ENCODE results near the gene DNAJC5G.

The DNAJC5G gene

DNA sequence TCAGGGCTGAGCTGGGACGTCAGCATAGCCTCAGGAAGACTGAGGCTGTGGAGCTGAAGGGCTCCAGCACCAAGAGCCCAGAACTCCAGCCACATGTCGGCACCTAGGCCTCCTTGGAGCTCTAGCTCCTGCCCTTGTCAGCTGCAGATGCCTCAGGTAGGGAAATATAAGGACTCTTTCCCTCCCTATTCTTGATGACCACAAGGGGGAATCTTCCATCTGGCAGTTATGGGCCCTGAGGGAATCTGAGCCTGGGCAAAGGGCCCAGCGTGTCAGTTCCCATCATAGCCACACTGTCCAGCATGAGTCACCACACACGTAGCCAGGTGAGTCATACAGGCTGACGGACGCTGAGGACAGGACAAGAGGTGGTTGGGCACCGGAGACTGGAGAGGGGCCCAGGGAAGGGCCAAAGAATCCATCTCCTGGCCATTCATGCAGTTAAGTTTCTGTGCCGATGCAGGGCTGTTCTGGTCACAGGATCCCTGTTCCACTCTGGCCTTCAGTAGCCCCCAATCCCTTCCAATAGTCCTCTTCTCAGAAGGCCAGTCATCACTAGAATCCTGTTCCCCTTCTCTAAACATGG lies 45.8 kb downstream of the DNAJC5G start (continued):
- TF ChIP-seq, protein P1, sequence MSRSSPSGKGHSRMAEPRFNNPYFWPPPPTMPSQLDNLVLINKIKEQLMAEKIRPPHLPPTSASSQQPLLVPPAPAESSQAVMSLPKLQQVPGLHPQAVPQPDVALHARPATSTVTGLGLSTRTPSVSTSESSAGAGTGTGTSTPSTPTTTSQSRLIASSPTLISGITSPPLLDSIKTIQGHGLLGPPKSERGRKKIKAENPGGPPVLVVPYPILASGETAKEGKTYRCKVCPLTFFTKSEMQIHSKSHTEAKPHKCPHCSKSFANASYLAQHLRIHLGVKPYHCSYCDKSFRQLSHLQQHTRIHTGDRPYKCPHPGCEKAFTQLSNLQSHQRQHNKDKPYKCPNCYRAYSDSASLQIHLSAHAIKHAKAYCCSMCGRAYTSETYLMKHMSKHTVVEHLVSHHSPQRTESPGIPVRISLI (tag by site-specific recombination; IDR thresholded peaks at IDR 0.05) = no peak

DNA sequence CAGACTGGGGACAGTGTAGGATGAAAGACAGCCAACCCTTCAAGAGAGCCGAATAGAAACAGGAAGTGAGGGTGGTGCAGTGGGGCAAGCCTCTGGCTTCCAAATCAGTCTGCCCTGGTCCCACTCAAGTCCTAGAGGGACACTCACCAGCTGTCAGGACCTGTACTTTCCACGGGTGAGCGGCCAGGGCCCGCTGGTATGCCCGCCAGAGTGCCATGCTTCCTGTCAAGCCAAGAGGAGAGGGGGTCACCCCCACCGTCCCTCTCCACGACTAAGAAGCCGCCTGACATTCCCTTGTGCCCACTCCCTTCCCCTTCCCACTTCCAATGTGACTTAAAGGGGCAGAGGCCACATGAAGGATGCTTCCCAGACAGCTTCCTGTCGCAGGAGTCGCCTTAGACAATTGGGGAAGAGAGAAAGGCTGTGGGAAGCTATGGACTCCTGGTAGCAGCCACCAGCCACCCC lies 47.1 kb downstream of the DNAJC5G start:
- TF ChIP-seq ZSCAN23 (tag by site-specific recombination; IDR thresholded peaks at IDR 0.05) (no peak), ZNF335 (tag by site-specific recombination; conservative IDR thresholded peaks at IDR 0.05) (peak; percentile 36; the same call in 1 of the 2 replicates)
- CTCF ChIA-PET = interaction anchor here (0.6 to 6.5 kb wide), 5 partner anchors 10 to 1079 kb away, joined by 3 to 50 read pairs (median 5); partner anchors contain the start of gene EIF2B4
- POLR2A ChIA-PET = interaction anchor here (0.6 to 1.8 kb wide), 12 partner anchors 9 to 260 kb away, joined by 3 to 6 read pairs (median 3); partner anchors contain the start of genes GTF3C2, NRBP1, UCN and ZNF512

DNA sequence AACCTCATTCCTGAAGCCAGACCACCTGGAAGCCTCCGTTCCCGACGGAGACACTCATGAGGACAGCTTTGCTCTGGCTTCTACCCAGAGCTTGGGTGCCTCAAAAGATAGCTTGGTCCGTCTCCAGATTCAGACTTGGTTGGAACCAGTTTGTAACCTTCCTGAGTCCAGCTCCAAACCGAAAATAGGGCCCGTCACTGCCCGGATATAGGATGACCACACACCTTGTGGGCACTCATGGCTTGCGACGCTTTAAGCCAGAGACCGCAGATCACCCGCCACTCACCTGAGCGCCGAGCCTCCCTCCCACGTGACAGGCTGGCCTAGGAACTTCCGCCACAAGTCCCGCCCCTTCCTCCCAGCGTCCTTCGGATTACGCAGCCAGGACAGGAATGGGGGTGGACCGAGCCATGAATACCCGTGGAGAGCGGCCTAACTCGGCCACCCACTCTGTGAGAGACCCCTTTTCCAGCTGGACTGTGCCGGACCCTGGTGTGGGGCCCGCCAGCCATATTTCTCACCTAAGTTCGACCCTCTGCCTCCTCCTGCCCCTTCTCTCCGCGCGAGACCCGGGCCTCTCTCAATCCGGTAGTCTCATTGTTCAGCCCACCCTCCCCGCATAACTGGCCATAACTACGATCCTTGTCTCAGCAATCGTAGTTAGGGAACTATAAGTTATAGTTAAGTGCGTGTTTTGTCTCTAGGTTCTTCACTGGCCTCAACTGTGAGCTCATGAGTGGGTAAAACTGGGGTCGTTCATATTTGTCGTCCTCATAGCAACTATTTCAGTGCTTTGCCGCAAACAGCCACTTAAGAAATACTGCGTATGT lies 47.7 kb downstream of the DNAJC5G start, which contains the start of gene MPV17:
Gene MPV17 (minus strand): TSS at position 332 of the 830 bp plus-strand sequence. CDS start 580 bp downstream, outside the sequence.
- Histone ChIP-seq H3K4me3 (ENCODE audit: low read depth, low read length) (peak within 1 kb of the TSS; percentile 76), H3K27ac (ENCODE audit: extremely low read depth, low read depth, low read length) (peak within 1 kb of the TSS; percentile 82), H3K9me3 (ENCODE audit: control insufficient read depth, insufficient read depth, low read depth, low read length) (no peaks in the 10 kb centered on the region), H3K4me1 (ENCODE audit: control insufficient read depth, insufficient read depth, low read length) (peaks cover 6% of the 10 kb centered on the region; the same call in 1 of the 2 replicates), H3K36me3 (ENCODE audit: control insufficient read depth in 2 of 2, insufficient read depth in 1 of 2, low read length in 2 of 2) (peaks cover 6 to 24% of the 10 kb centered on the region in 2 experiments; a peak in 2 of 3 replicates)
- POLR2A ChIA-PET = interaction anchor here (0.9 to 1.8 kb wide), 15 partner anchors 9 to 260 kb away, joined by 3 to 7 read pairs (median 3); partner anchors contain the start of genes GTF3C2, NRBP1, UCN and ZNF512
- CTCF ChIA-PET = interaction anchor here (0.6 to 6.5 kb wide), 9 partner anchors 9 to 242 kb away, joined by 3 to 50 read pairs (median 3); partner anchors contain the start of genes EIF2B4 and SNX17
- TF ChIP-seq ZBTB1 (tag by site-specific recombination; IDR thresholded peaks at IDR 0.05) = no peak
- no peak for TF ChIP-seq MEIS1 (CRISPR knock-in tag; IDR thresholded peaks at IDR 0.05; ENCODE audit: borderline replicate concordance)
- no peak for TF ChIP-seq ZNF560 (tag by site-specific recombination; IDR thresholded peaks at IDR 0.05; ENCODE audit: borderline replicate concordance)
- TF ChIP-seq, protein P2, sequence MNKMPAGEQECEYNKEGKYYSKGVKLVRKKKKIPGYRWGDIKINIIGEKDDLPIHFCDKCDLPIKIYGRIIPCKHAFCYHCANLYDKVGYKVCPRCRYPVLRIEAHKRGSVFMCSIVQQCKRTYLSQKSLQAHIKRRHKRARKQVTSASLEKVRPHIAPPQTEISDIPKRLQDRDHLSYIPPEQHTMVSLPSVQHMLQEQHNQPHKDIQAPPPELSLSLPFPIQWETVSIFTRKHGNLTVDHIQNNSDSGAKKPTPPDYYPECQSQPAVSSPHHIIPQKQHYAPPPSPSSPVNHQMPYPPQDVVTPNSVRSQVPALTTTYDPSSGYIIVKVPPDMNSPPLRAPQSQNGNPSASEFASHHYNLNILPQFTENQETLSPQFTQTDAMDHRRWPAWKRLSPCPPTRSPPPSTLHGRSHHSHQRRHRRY (tag by site-specific recombination; IDR thresholded peaks at IDR 0.05) = no peak
- no peak for TF ChIP-seq GLI4 (tag by site-specific recombination; IDR thresholded peaks at IDR 0.05)
- TF ChIP-seq ZNF311 (tag by site-specific recombination; IDR thresholded peaks at IDR 0.05; ENCODE audit: borderline replicate concordance) = no peak
- no peak for TF ChIP-seq ZNF274 (IDR thresholded peaks at IDR 0.05; ENCODE audit: low read length)
- no peak for TF ChIP-seq ZNF274 (tag by site-specific recombination; IDR thresholded peaks at IDR 0.05; ENCODE audit: borderline replicate concordance)
- no peak for TF ChIP-seq ZNF747 (tag by site-specific recombination; IDR thresholded peaks at IDR 0.05)
- no peak for TF ChIP-seq KLF7 (tag by site-specific recombination; IDR thresholded peaks at IDR 0.05; ENCODE audit: borderline replicate concordance)
- no peak for TF ChIP-seq ZNF596 (tag by site-specific recombination; IDR thresholded peaks at IDR 0.05)
- TF ChIP-seq, protein P3, sequence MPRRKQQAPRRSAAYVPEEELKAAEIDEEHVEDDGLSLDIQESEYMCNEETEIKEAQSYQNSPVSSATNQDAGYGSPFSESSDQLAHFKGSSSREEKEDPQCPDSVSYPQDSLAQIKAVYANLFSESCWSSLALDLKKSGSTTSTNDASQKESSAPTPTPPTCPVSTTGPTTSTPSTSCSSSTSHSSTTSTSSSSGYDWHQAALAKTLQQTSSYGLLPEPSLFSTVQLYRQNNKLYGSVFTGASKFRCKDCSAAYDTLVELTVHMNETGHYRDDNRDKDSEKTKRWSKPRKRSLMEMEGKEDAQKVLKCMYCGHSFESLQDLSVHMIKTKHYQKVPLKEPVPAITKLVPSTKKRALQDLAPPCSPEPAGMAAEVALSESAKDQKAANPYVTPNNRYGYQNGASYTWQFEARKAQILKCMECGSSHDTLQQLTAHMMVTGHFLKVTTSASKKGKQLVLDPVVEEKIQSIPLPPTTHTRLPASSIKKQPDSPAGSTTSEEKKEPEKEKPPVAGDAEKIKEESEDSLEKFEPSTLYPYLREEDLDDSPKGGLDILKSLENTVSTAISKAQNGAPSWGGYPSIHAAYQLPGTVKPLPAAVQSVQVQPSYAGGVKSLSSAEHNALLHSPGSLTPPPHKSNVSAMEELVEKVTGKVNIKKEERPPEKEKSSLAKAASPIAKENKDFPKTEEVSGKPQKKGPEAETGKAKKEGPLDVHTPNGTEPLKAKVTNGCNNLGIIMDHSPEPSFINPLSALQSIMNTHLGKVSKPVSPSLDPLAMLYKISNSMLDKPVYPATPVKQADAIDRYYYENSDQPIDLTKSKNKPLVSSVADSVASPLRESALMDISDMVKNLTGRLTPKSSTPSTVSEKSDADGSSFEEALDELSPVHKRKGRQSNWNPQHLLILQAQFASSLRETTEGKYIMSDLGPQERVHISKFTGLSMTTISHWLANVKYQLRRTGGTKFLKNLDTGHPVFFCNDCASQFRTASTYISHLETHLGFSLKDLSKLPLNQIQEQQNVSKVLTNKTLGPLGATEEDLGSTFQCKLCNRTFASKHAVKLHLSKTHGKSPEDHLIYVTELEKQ (tag by site-specific recombination; IDR thresholded peaks at IDR 0.05; ENCODE audit: borderline replicate concordance) = no peak
- TF ChIP-seq, protein P4, sequence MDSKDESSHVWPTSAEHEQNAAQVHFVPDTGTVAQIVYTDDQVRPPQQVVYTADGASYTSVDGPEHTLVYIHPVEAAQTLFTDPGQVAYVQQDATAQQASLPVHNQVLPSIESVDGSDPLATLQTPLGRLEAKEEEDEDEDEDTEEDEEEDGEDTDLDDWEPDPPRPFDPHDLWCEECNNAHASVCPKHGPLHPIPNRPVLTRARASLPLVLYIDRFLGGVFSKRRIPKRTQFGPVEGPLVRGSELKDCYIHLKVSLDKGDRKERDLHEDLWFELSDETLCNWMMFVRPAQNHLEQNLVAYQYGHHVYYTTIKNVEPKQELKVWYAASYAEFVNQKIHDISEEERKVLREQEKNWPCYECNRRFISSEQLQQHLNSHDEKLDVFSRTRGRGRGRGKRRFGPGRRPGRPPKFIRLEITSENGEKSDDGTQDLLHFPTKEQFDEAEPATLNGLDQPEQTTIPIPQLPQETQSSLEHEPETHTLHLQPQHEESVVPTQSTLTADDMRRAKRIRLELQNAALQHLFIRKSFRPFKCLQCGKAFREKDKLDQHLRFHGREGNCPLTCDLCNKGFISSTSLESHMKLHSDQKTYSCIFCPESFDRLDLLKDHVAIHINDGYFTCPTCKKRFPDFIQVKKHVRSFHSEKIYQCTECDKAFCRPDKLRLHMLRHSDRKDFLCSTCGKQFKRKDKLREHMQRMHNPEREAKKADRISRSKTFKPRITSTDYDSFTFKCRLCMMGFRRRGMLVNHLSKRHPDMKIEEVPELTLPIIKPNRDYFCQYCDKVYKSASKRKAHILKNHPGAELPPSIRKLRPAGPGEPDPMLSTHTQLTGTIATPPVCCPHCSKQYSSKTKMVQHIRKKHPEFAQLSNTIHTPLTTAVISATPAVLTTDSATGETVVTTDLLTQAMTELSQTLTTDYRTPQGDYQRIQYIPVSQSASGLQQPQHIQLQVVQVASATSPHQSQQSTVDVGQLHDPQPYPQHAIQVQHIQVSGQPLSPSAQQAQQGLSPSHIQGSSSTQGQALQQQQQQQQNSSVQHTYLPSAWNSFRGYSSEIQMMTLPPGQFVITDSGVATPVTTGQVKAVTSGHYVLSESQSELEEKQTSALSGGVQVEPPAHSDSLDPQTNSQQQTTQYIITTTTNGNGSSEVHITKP (tag by site-specific recombination; IDR thresholded peaks at IDR 0.05) = peak; percentile 97
- peak; percentile 49; the same call in 1 of the 2 replicates for TF ChIP-seq YY1 (tag by site-specific recombination; IDR thresholded peaks at IDR 0.05)
- TF ChIP-seq ZFP41 (tag by site-specific recombination; IDR thresholded peaks at IDR 0.05; ENCODE audit: borderline replicate concordance) = no peak
- TF ChIP-seq ZNF169 (tag by site-specific recombination; IDR thresholded peaks at IDR 0.05) = no peak
- TF ChIP-seq ZBTB8A (tag by site-specific recombination; IDR thresholded peaks at IDR 0.05) = no peak
- no peak for TF ChIP-seq ZNF514 (tag by site-specific recombination; IDR thresholded peaks at IDR 0.05)

More for the DNA sequence above, 47.1 kb downstream of the DNAJC5G start:
- H3K9me3 ChIP-seq (ENCODE audit: control insufficient read depth, insufficient read depth, low read depth, low read length) = no peaks in the 10 kb centered on the region
- H3K4me1 ChIP-seq (ENCODE audit: control insufficient read depth, insufficient read depth, low read length) = peaks cover 9% of the 10 kb centered on the region
- peaks cover 0 to 21% of the 10 kb centered on the region in 2 experiments; a peak in 2 of 3 replicates for H3K36me3 ChIP-seq (ENCODE audit: control insufficient read depth in 2 of 2, insufficient read depth in 1 of 2, low read length in 2 of 2)
- H3K27ac ChIP-seq (ENCODE audit: extremely low read depth, low read depth, low read length) = peak overlapping the region; percentile 6; the same call in 1 of the 2 replicates
- H3K4me3 ChIP-seq (ENCODE audit: low read depth, low read length) = peak overlapping the region; percentile 76

All from HEK293 (cell line).